Activated CD8-positive, alpha-beta memory T cell treated with anti-CD3 and anti-CD28 coated beads for 36 hours (primary cell): ENCODE measurements around the gene FAM53B. TPM values are rescaled to one million over a fixed set of nuclear protein-coding genes. Genes with fewer than 3 reads are reported as not detected.
"Not testable (repeated sequence)": the region's sequence is repeated elsewhere in the genome, so short reads cannot be mapped to it uniquely, and the experiment has no call there.

Source experiments
- CTCF ChIA-PET: fragments of 350-600 bp; sonication (Branson Sonifier 250); formaldehyde crosslinking; loops from one replicate; lab custom pipeline; 2021; ENCODE audit warnings: antibody characterized with exemption; lab: Charles Lee
- POLR2A ChIA-PET: fragments of 350-600 bp; sonication (Branson Sonifier 250); formaldehyde crosslinking; loops from one replicate; lab custom pipeline; 2021; ENCODE audit warnings: antibody characterized with exemption; lab: Charles Lee
- total RNA-seq, 2 experiments: library from RNA; stranded (reverse); gene quantifications; one replicate each; pipeline ENCODE4 v1.2.3, GENCODE V29; 2021

Gene FAM53B
- total RNA-seq, 2 experiments from 2014 or later, result 20.6 to 21.5 TPM

GRCh38 chr10:124588736-124589490 is 155.3 kb downstream of the FAM53B start:
- CTCF ChIA-PET, result no interaction called here
- POLR2A ChIA-PET, result no interaction called here

- CTCF ChIA-PET, POLR2A ChIA-PET: not testable (repeated sequence)
Measured at GRCh38 chr10:124588341-124588735, 155.8 kb downstream of the FAM53B start.

DNA sequence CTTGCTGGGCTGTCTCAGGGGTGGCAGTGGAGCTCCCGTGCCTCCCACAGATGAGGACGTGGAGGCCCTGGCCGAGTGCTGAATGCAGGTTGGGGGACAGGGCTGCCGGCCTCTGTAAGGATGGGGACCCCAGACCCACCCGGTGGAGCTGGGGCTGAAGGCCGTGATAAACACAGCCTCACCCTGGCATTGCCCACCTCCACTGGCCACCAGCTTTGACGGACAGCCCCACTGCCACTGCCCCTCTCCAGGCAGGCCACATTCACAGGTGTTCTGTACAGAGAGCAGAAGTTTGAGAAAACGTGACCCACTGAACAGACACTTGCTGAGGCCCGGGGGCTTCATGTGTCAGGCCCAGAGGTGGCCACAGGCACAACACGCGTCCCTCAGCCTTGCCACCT is 156.4 kb downstream of the FAM53B start:
- ChIA-PET POLR2A (no interaction called here), CTCF (interaction anchor here (0.7 kb wide), 1 partner anchor 16 kb away, joined by 3 read pairs; no protein-coding TSS in a partner anchor)

DNA sequence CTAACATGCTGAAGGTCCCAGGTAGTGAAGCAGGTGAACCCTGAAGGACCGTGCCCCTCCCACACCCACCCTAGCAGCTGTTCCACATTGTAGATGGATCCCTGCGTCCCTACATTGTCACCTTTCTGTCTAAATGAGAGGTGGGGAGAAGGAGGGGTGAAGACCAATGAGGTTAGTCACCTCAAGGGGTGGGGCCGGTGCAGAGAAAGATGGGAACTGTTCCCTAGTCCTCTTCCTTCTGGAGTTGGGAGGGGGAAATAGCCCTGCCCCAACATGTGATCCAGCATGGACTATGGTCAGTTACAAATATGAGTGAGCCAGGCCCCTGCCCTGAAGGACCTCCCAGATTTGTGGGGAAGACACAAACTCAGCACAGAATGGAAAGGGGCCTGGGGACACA is 158.0 kb downstream of the FAM53B start:
- CTCF ChIA-PET, result no interaction called here
- POLR2A ChIA-PET, result no interaction called here

DNA sequence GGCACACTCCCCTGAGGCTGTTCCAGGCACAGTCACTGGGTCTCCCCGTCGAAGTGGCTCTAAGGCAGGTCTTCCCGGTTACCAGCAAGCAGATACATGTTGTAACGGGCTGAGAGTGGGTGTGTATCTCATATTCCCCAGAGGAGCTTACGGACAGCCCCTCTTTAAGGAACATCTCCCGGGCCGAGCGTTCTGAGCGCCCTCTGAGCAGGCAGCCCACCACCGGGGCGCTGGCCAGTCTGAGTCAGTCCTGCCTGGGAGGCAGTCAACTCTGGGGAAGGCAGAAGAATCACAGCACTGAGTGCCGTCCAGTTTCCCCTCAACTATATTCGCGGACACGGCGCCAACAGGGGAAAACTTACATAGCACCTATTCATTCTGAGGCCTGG is 165.2 kb downstream of the FAM53B start:
- POLR2A ChIA-PET, result no interaction called here
- CTCF ChIA-PET, result no interaction called here

DNA sequence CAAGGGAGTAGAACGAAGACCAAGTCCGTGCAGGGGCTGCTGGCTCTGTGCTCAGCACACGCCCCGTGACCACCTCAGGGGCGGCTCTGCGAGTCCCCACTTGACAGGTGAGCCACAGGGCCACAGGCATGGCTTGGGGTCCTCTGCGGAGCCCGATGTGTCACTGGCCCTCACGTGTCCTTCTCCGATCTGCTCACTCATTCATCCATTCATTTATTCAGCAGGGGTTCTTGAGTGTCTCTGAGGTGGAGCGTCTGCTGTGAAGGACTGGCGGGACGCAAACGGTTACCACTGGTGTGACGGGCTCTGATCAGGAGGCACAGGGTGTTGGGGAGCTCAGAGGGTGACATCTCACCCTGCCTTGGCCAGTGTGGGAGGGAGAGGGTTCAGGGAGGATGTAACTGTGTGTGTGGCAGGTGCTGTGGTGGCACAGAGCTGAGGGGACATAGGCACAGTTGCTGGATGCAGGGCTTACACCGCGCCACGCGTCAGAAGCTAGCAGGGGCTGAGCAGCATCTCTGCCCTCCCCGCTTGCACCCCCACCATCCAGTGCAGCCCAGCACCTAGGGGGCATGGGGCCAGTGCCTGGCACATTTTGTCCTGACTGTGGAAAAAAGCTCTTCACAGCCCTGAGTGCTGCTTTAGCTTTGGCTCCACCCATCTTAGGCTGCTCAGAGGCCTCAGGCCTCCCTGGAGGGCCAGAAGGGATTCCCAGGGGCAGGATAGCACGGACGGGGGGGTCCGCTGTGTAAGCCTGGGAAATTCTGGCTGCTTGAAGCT is 165.8 kb downstream of the FAM53B start:
- CTCF ChIA-PET, result no interaction called here
- POLR2A ChIA-PET, result no interaction called here

DNA sequence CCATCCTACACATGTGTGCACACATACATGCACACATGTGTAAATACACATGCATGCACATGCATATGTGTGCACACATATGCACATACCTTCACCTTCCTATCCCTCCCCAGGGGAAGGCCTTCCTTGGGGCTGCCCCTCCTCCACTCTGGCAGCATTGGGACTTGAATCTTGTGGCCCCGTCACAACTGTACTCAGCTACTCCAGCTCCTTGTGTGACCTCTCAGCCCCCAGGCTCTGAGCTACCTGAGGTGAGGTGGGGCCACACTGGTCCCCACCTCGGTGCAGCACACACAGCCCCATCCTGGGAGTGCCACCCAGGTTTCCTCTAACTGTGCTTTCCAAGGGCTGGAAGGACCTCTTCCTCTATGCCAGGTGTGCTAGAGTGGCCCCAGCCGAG is 166.5 kb downstream of the FAM53B start:
- CTCF ChIA-PET, result no interaction called here
- POLR2A ChIA-PET, result no interaction called here

- ChIA-PET CTCF (no interaction called here), POLR2A (no interaction called here)
Measured at GRCh38 chr10:124576526-124577420, 167.4 kb downstream of the FAM53B start.

DNA sequence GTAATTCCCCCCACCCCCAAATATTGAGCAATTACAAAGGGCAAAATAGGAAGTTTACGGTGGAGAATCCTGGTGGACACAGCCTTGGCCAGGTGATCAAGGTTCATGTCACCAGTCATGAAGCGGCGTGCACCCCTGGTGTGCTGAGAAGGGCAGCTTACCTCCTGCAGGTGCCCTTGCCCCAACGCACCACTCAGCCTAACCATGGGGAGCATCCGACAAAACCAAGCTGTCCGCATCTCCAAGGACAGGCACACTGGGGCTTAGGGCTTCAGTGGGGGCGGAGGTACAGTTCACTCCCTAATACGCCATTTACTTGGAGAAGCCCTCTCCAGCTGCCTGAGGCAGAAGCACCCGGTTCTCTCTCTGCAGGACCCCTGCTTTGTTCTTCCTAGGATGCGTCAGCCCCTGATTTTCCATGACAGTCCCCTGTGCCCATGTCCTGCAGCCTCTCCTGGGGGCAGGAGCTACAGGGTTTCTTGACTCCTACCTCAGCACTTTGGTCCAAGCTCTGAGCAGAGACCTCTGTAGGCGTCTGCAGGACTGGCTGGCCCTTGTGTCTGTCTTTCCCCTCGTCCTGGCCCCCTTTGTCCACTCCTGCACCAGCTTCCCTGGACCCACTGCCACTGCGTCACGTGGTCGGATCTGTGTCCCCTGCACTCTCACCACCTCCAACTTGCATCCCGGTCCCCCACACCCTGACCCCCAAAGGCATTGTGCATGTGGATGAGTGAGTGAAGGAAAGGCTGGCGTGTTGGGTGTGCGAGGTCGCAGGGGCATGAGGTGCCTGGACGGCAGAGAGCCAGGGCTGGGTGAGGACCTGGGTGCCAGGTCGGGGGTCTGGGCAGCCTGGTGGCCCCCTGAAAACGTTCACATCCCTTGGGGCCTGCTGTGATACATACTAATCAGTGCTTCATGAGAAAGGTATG is 168.8 kb downstream of the FAM53B start:
- CTCF ChIA-PET, result no interaction called here
- POLR2A ChIA-PET, result no interaction called here

DNA sequence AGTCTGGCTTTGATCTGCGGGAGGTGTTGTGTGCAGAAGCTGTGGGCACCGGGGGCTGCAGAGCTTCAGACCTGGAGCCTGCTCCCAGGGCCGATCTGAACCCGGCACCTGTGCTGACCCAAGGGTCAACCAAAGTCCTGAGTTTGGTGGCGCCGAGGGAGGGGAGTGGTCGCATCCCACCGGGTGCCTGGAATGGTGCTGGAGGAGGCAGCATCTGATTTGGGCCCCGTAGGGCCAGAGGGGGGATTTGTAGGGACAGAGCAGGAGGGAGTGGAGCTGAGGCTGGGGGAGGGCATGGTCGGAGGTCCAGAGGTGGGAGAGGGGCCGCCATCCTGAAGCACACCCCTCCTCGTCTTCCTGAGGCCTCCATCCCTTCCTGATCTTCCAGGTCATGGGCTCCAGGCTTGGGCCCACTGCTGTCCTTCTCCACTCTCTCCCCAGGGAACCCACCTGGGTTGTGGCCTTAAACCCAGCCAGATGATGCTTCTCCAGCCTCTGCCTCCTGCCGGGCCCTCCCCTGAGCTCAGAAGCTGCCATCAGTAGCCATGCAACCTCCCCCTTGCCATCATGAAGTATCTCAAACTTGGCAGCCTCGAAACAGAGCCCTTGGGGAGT is 169.6 kb downstream of the FAM53B start:
- ChIA-PET CTCF (no interaction called here), POLR2A (no interaction called here)

DNA sequence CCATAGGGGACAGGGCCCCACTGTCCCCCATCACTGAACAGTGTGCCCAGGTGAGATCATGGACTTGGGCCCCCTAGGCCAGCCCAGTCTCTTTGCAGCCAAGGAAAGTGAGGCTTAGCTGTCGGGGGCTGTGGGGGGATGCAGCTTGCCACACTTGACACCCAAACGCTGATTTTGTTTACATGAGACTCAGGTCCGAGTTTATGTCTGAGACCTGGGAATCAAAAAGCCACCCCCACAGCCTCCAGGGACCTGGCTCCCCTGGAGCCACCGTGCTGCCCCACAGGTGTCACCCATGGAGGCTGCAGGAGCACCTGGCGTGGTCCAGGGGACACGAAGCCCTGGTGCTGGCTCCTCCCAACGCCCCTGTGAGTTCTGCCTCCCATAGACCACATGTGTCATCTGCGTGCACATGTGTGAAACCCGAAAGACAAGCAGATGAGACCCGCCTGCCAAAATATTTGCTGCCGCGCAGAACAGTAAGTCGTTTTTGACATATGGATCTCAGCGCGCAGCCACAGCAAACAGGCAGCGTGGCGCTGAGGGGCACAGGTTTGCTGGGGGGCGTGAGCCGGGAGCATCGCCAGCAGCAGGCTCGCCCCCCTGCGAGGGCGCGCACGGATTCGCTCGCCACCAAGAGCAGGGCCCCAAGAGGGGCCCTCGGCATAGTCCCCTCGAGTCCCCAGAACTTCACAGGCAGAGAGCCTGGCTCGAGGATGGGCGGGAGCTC is 170.3 kb downstream of the FAM53B start:
- POLR2A ChIA-PET, result no interaction called here

DNA sequence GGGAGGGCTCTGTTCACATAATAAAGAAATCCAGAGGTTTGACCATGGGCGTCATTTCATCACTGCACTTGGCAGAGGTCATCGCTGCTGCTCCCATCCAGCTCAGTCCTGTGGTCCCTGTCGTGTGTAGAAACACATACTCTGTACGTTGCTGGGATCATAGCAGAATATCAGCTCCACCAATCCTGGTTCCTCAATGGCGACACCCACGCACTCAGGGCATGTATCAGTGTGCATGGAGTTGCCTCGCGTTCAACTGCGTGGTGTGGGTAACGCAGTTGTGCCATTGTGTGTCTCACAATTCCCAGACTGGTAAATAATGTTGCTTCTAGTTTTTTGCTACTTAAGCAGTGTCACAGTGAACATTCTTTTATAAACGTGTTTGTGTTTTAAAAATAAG is 171.4 kb downstream of the FAM53B start:
- POLR2A ChIA-PET, result no interaction called here
- CTCF ChIA-PET, result no interaction called here

More for the DNA sequence above, 170.3 kb downstream of the FAM53B start:
- CTCF ChIA-PET, result no interaction called here

GRCh38 chr10:124570646-124571045 is 173.5 kb downstream of the FAM53B start:
- CTCF ChIA-PET, result no interaction called here

DNA sequence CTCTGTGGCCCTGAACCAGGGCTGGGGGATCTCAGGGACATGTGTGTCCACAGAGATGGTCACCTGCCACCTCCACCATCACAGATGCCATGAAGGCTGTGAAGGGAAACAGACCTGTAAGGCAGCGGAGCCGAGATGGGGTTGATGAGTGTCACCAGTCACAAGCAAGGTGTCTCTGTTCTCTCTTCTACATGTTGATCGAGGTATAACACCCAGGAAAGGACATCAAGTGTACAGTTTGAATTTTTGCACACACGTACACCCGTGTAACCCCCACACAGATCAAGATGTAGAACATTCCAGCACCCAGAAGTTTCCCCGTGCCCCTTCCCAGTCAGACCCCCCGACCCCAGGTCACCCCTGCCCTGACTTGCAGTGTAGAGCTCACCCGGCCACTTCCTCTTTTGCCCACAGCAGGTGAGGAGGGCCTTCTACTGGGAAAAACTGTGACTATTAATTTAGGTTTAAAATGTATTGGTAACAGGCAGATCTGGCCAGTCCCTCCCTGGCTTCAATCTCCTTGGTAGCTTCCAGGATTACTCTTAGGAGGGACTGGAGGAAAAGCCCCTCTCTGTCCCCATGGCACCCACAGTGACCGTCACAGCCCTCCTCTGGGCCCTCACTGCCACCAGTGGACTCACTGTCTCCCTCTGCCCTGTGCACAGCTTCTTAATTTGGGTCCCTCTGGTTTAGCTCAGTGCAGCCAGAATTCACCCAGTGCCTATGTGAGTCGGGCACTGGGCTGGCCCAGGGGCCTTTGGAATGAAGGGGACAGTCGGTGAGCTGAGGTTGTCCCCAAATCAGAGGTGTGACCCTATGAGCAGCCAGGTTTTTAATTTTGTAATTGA is 174.3 kb downstream of the FAM53B start:
- ChIA-PET CTCF (no interaction called here), POLR2A (no interaction called here)

More at GRCh38 chr10:124570646-124571045, 173.5 kb downstream of the FAM53B start:
- POLR2A ChIA-PET, result no interaction called here
